ENCODE measurements around the gene THTPA. TPM values are rescaled to one million over a fixed set of nuclear protein-coding genes. Genes with fewer than 3 reads are reported as not detected.
"Not testable (repeated sequence)": the region's sequence is repeated elsewhere in the genome, so short reads cannot be mapped to it uniquely, and the experiment has no call there.

THTPA gene
- total and polyA plus RNA-seq, 2 donors (not counting 1 experiment from before 2014, with no cell fraction given): 7.8 to 24.1 TPM

GRCh38 chr14:23582906-23583760 lies 27.1 kb downstream of the THTPA start:
- H3K4me2 ChIP-seq (ENCODE audit: extremely low read depth, insufficient read depth, low read length): no peak overlapping the region
- H3K4me1 ChIP-seq (ENCODE audit: control insufficient read depth, extremely low read depth, insufficient read depth, low read length): no peaks in the 10 kb centered on the region
- no peak overlapping the region for H2AFZ ChIP-seq (ENCODE audit: low read length)
- H3K9ac ChIP-seq (ENCODE audit: insufficient read depth, low read length): no peak overlapping the region
- no peak overlapping the region for H3K27ac ChIP-seq (ENCODE audit: insufficient read depth, low read length)
- H4K20me1 ChIP-seq (ENCODE audit: control insufficient read depth, extremely low read depth, insufficient read depth, low read length): no peaks in the 10 kb centered on the region
- H3K9me3 ChIP-seq (ENCODE audit: control insufficient read depth, insufficient read depth, low read depth, low read length): no peaks in the 10 kb centered on the region
- no peak for TF ChIP-seq EZH2 (IDR thresholded peaks at IDR 0.05; ENCODE audit: low read length, missing control alignments)
- TF ChIP-seq CTCF (conservative IDR thresholded peaks at IDR 0.05 in 1 of 2, IDR thresholded peaks at IDR 0.05 in 1 of 2; ENCODE audit: low read depth in 1 of 2, low read length in 2 of 2): no peak
- no peak overlapping the region for H3K4me3 ChIP-seq (replicated peaks in 1 of 4; ENCODE audit: control extremely low read depth in 1 of 4, insufficient read depth in 1 of 4, low read depth in 3 of 4, low read length in 4 of 4)
- DNase-seq (ENCODE audit: low read depth in 2 of 2): no peak
- H3K79me2 ChIP-seq (ENCODE audit: control insufficient read depth, insufficient read depth, low read length): no peaks in the 10 kb centered on the region
- peaks cover 7% of the 10 kb centered on the region for H3K27me3 ChIP-seq (ENCODE audit: control insufficient read depth, insufficient read depth, low read length)
- H3K36me3 ChIP-seq (ENCODE audit: control insufficient read depth, insufficient read depth, low read length): no peaks in the 10 kb centered on the region

- not testable (repeated sequence) for H3K9me3 ChIP-seq (ENCODE audit: control insufficient read depth, insufficient read depth, low read depth, low read length); H3K9ac ChIP-seq (ENCODE audit: insufficient read depth, low read length); H3K36me3 ChIP-seq (ENCODE audit: control insufficient read depth, insufficient read depth, low read length); H3K4me2 ChIP-seq (ENCODE audit: extremely low read depth, insufficient read depth, low read length); H3K79me2 ChIP-seq (ENCODE audit: control insufficient read depth, insufficient read depth, low read length); DNase-seq (ENCODE audit: low read depth in 2 of 2); H3K27ac ChIP-seq (ENCODE audit: insufficient read depth, low read length); H4K20me1 ChIP-seq (ENCODE audit: control insufficient read depth, extremely low read depth, insufficient read depth, low read length); H2AFZ ChIP-seq (ENCODE audit: low read length); H3K4me3 ChIP-seq (replicated peaks in 1 of 4; ENCODE audit: control extremely low read depth in 1 of 4, insufficient read depth in 1 of 4, low read depth in 3 of 4, low read length in 4 of 4); H3K4me1 ChIP-seq (ENCODE audit: control insufficient read depth, extremely low read depth, insufficient read depth, low read length); H3K27me3 ChIP-seq (ENCODE audit: control insufficient read depth, insufficient read depth, low read length)
Measured at GRCh38 chr14:23583761-23584526, 27.9 kb downstream of the THTPA start.

- not testable (repeated sequence) for H4K20me1 ChIP-seq (ENCODE audit: control insufficient read depth, extremely low read depth, insufficient read depth, low read length); DNase-seq (ENCODE audit: low read depth in 2 of 2); H2AFZ ChIP-seq (ENCODE audit: low read length); H3K4me1 ChIP-seq (ENCODE audit: control insufficient read depth, extremely low read depth, insufficient read depth, low read length); H3K27me3 ChIP-seq (ENCODE audit: control insufficient read depth, insufficient read depth, low read length); H3K9ac ChIP-seq (ENCODE audit: insufficient read depth, low read length); H3K79me2 ChIP-seq (ENCODE audit: control insufficient read depth, insufficient read depth, low read length); H3K4me3 ChIP-seq (replicated peaks in 1 of 4; ENCODE audit: control extremely low read depth in 1 of 4, insufficient read depth in 1 of 4, low read depth in 3 of 4, low read length in 4 of 4); H3K27ac ChIP-seq (ENCODE audit: insufficient read depth, low read length); H3K9me3 ChIP-seq (ENCODE audit: control insufficient read depth, insufficient read depth, low read depth, low read length); H3K36me3 ChIP-seq (ENCODE audit: control insufficient read depth, insufficient read depth, low read length); H3K4me2 ChIP-seq (ENCODE audit: extremely low read depth, insufficient read depth, low read length)
Measured at GRCh38 chr14:23584527-23585203, 28.6 kb downstream of the THTPA start.

Measured in fibroblast of lung (primary cell).